HAP-1 (cell line): ENCODE data around the gene LRBA.

ENCODE experiments used
- DNase-seq, 2 experiments: peaks; one replicate each; pipeline ENCODE4 v3.0.0-alpha.2; 2016 to 2020; ENCODE audit warnings: low spot score in 2 of 2
- H3K27me3 ChIP-seq: fragments of 250-450 bp; sonication (Bioruptor Pico); 2 replicates; pipeline ENCODE4 v1.5.1; 2020; ENCODE audit warnings: low read depth, mild to moderate bottlenecking, moderate library complexity
- H3K36me3 ChIP-seq: fragments of 250-450 bp; sonication (Bioruptor Pico); replicated peaks from 2 replicates; pipeline ENCODE4 v1.5.1; 2020; ENCODE audit warnings: mild to moderate bottlenecking
- H3K4me1 ChIP-seq: fragments of 250-450 bp; sonication (Bioruptor Pico); 2 replicates; pipeline ENCODE4 v1.5.1; 2020; ENCODE audit warnings: mild to moderate bottlenecking
- H3K4me3 ChIP-seq: fragments of 250-450 bp; sonication (Bioruptor Pico); 2 replicates; pipeline ENCODE4 v1.5.1; 2020; ENCODE audit warnings: mild to moderate bottlenecking, moderate library complexity
- H3K9me3 ChIP-seq: fragments of 250-450 bp; sonication (Bioruptor Pico); 2 replicates; pipeline ENCODE4 v1.5.1; 2020; ENCODE audit warnings: mild to moderate bottlenecking, moderate library complexity
- in situ Hi-C: fragments of 300-500 bp; cut with MboI; formaldehyde crosslinking; loops from 3 replicates; pipeline ENCODE4 v1.14.3; 2020; ENCODE audit warnings: low sequenced_read_pairs, inconsistent platforms, mixed read lengths

LRBA gene

DNA sequence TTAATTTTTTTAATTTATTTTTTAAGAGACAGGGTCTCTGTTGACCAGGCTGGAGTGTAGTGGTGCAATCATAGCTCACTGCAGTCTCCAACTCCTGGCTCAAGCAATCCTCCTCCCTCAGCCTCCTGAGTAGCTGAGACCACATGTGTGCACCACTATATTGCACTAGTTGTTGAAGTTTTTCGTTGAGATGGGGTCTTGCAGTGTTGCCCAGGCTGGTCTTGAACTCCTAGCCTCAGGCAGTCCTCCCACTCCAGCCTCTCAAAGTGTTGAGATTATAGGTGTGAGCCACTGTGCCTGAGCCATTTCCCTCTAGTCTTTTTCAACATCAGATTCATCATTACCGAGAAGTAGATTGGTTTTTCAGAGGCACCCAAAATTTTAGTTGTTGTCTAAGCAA lies 771.2 kb downstream of the LRBA start:
- in situ Hi-C loops: no loop called here
- DNase-seq: no peak
- no peak overlapping the region for H3K4me3 ChIP-seq

GRCh38 chr4:150242820-150243458 lies 772.1 kb downstream of the LRBA start:
- Histone ChIP-seq H3K4me3 (no peak overlapping the region), H3K36me3 (no peaks in the 10 kb centered on the region), H3K4me1 (peaks cover 12% of the 10 kb centered on the region), H3K27me3 (no peaks in the 10 kb centered on the region), H3K9me3 (no peaks in the 10 kb centered on the region)
- in situ Hi-C loops: no loop called here
- peak; percentile 49 to 65 for DNase-seq

More for the DNA sequence above, 771.2 kb downstream of the LRBA start:
- H3K36me3 ChIP-seq: no peaks in the 10 kb centered on the region
- H3K9me3 ChIP-seq: no peaks in the 10 kb centered on the region
- peaks cover 12% of the 10 kb centered on the region for H3K4me1 ChIP-seq
- H3K27me3 ChIP-seq: no peaks in the 10 kb centered on the region

DNA sequence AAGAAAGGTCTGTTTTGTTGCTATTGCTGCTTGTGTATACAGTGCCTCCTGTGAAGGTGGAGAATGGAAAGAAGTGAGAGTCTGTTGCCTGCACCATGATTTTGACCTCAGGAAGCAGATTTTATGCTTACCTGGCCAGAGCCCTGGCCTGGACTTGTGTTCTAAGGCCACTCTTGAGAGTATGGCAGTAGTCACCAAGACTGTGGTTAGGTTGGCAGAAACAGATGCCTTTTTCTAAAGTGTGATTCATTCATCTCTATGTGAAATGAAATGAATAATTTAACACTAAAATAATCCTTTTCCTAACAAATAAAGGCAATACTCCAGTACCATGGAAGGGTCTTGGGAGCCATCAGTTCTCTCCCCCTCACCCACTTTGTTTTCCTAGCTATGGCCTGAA lies 775.1 kb downstream of the LRBA start:
- DNase-seq: no peak
- Histone ChIP-seq H3K9me3 (no peaks in the 10 kb centered on the region), H3K36me3 (no peaks in the 10 kb centered on the region), H3K4me1 (peaks cover 10% of the 10 kb centered on the region), H3K27me3 (no peaks in the 10 kb centered on the region), H3K4me3 (no peak overlapping the region)
- in situ Hi-C loops: no loop called here

GRCh38 chr4:150238591-150238990 lies 776.5 kb downstream of the LRBA start:
- in situ Hi-C loops: no loop called here
- H3K27me3 ChIP-seq: no peaks in the 10 kb centered on the region
- no peaks in the 10 kb centered on the region for H3K4me1 ChIP-seq
- H3K36me3 ChIP-seq: no peaks in the 10 kb centered on the region
- no peak for DNase-seq
- H3K4me3 ChIP-seq: no peak overlapping the region
- no peaks in the 10 kb centered on the region for H3K9me3 ChIP-seq

DNA sequence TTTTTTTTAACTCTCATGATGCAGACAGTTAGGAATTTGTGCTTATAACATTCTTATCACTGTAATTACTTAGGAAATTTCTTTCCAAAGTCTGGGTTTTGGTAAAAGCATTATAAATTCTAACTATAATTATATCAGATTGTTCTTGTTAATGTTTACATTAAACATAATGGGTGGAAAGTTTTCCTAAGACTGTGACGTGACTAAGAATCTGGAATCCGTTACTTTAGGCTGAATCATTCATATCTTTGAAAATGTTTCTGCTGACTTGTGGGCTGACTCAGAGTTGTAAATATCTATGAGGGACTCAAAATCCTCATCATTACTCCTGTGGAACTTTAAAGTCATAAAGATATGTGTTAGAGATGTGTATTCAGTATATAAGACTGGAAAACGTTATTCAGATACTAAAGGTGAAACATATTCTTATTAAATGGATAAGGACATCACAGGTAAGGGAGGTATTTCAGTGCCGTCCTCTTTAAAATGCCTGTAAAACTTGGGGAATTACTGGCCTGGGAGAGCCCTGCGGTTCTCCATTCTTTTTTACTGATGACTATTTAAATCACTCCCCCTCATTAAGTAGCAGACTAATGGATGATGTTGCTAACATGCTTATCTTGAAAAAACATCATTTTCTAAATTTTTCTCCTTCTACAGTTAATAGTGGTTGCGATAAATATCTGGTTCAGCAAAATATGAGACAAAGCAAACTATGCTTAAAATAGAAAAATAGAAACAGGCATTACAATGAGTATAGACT lies 777.8 kb downstream of the LRBA start:
- Histone ChIP-seq H3K4me1 (no peaks in the 10 kb centered on the region), H3K4me3 (no peak overlapping the region), H3K9me3 (no peaks in the 10 kb centered on the region), H3K36me3 (no peaks in the 10 kb centered on the region), H3K27me3 (no peaks in the 10 kb centered on the region)
- no peak for DNase-seq
- in situ Hi-C loops: no loop called here

GRCh38 chr4:150236626-150237025 lies 778.5 kb downstream of the LRBA start:
- in situ Hi-C loops: no loop called here
- DNase-seq: no peak
- H3K4me3 ChIP-seq: no peak overlapping the region

GRCh38 chr4:150235808-150236271 lies 779.2 kb downstream of the LRBA start:
- in situ Hi-C loops: no loop called here

More at GRCh38 chr4:150236626-150237025, 778.5 kb downstream of the LRBA start:
- Histone ChIP-seq H3K36me3 (no peaks in the 10 kb centered on the region), H3K27me3 (no peaks in the 10 kb centered on the region), H3K4me1 (no peaks in the 10 kb centered on the region), H3K9me3 (no peaks in the 10 kb centered on the region)

DNA sequence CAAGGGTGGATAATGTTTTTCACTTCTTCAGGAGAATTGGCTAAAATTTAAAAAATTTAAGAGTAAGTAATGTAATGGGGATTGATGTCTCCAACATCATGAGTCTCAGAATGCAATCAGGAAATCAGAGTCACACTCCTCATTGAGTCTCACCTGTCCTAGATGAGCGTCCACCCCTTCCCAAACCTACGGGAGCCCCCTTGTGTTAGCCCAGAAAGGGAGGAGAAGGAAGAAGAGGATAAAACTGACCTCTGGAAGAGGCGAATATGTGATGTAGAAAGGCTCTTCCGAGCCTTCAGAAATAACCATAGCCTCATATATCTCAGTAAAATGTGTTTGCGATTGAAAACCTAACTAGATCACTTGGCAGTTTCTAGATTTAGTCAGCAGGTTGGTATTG lies 779.8 kb downstream of the LRBA start:
- Histone ChIP-seq H3K36me3 (no peaks in the 10 kb centered on the region), H3K27me3 (no peaks in the 10 kb centered on the region), H3K9me3 (no peaks in the 10 kb centered on the region), H3K4me3 (no peak overlapping the region), H3K4me1 (peaks cover 2% of the 10 kb centered on the region)
- in situ Hi-C loops: no loop called here
- no peak for DNase-seq

More at GRCh38 chr4:150235808-150236271, 779.2 kb downstream of the LRBA start:
- no peaks in the 10 kb centered on the region for H3K27me3 ChIP-seq
- H3K4me1 ChIP-seq: no peaks in the 10 kb centered on the region; the same call in 1 of the 2 replicates
- no peak for DNase-seq
- H3K36me3 ChIP-seq: no peaks in the 10 kb centered on the region
- no peak overlapping the region for H3K4me3 ChIP-seq
- no peaks in the 10 kb centered on the region for H3K9me3 ChIP-seq

DNA sequence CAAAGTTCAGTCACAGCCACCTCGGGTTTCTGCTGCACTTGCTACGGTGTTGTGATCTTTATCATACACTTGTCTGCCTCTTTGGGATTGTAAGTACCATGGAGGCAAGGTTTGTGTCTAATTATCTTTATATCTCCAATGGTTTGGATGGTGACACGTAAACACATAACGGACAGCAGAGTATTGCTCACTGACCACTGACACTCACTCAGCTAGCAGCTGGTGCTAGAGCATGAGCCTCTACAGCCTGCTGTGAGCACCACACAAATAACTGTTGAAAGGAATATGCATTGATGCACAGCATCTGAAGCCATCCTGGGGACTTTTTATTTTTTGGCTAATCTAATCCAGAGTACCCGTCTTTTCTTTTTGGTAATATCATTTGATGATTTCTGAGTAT lies 780.8 kb downstream of the LRBA start:
- in situ Hi-C loops: no loop called here
- no peak for DNase-seq
- Histone ChIP-seq H3K4me3 (no peak overlapping the region), H3K4me1 (peaks cover 13% of the 10 kb centered on the region), H3K27me3 (no peaks in the 10 kb centered on the region), H3K36me3 (no peaks in the 10 kb centered on the region), H3K9me3 (no peaks in the 10 kb centered on the region)

DNA sequence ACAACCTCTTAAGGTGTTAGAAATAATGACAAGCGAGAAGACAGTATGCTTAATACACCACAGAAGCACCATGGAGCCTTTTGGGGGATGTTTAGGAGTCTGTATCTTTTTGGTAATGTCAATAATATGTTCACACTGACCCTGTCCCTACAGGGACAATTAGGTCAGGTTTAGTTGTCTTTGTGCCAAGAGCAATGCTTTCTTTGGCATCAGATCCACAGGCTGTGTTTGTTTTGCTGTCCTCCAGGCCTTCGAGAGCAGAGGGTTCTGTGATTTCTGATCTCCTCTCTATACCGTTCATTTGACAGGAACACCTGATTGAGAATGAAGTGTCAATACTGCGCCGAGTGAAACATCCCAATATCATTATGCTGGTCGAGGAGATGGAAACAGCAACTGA lies 783.1 kb downstream of the LRBA start:
- Histone ChIP-seq H3K4me1 (peaks cover 16% of the 10 kb centered on the region), H3K27me3 (no peaks in the 10 kb centered on the region), H3K4me3 (no peak overlapping the region), H3K9me3 (no peaks in the 10 kb centered on the region), H3K36me3 (no peaks in the 10 kb centered on the region)
- in situ Hi-C loops: no loop called here
- DNase-seq: no peak

GRCh38 chr4:150231107-150231770 lies 783.8 kb downstream of the LRBA start:
- no peak for DNase-seq
- Histone ChIP-seq H3K36me3 (no peaks in the 10 kb centered on the region), H3K4me1 (peaks cover 16% of the 10 kb centered on the region), H3K9me3 (no peaks in the 10 kb centered on the region), H3K4me3 (no peak overlapping the region), H3K27me3 (no peaks in the 10 kb centered on the region)
- in situ Hi-C loops: no loop called here

- Histone ChIP-seq H3K27me3 (no peaks in the 10 kb centered on the region), H3K4me1 (peaks cover 16% of the 10 kb centered on the region), H3K36me3 (no peaks in the 10 kb centered on the region), H3K9me3 (no peaks in the 10 kb centered on the region), H3K4me3 (no peak overlapping the region)
- in situ Hi-C loops: no loop called here
- no peak for DNase-seq
These were observed 784.5 kb downstream of the LRBA start for GRCh38 chr4:150230561-150230960.

- in situ Hi-C loops: no loop called here
- no peak overlapping the region for H3K4me3 ChIP-seq
- no peaks in the 10 kb centered on the region for H3K9me3 ChIP-seq
- no peaks in the 10 kb centered on the region for H3K36me3 ChIP-seq
- DNase-seq: peak; percentile 37 to 91
- no peaks in the 10 kb centered on the region for H3K27me3 ChIP-seq
- peaks cover 16% of the 10 kb centered on the region for H3K4me1 ChIP-seq
These were observed 785.6 kb downstream of the LRBA start for GRCh38 chr4:150229520-150229919.
